ENCODE measurements around the gene VDAC2. TPM values are rescaled to one million over a fixed set of nuclear protein-coding genes. Genes with fewer than 3 reads are reported as not detected.

Gene VDAC2
- total and polyA plus RNA-seq, 2 donors (not counting 1 experiment from before 2014, with no cell fraction given) = 49.2 to 83.6 TPM

GRCh38 chr10:75165684-75166622, 44.6 kb upstream of the VDAC2 start:
- Histone ChIP-seq H3K36me3 (replicated peaks in 1 of 2; ENCODE audit: control extremely low read depth in 1 of 2, control insufficient read depth in 1 of 2, extremely low read depth in 1 of 2, insufficient read depth in 2 of 2, low read length in 1 of 2) (peaks cover 2 to 11% of the 10 kb centered on the region in 2 experiments), H3K27ac (ENCODE audit: low read length in 2 of 2) (peak overlapping the region in 1 of 2 donors; percentile 31), H3K4me1 (ENCODE audit: control insufficient read depth in 2 of 2, insufficient read depth in 2 of 2, low read length in 2 of 2) (peaks cover 11 to 16% of the 10 kb centered on the region in 2 donors), H3K9me3 (ENCODE audit: control extremely low read depth in 1 of 3, control insufficient read depth in 2 of 3, insufficient read depth in 1 of 3, low read length in 2 of 3) (no peaks in the 10 kb centered on the region), H2AFZ (ENCODE audit: insufficient read depth, low read depth, low read length, poor library complexity, severe bottlenecking) (no peak overlapping the region), H3K27me3 (replicated peaks in 1 of 4; ENCODE audit: control extremely low read depth in 1 of 4, control insufficient read depth in 3 of 4, insufficient read depth in 4 of 4, low read length in 3 of 4) (no peaks in the 10 kb centered on the region), H4K20me1 (ENCODE audit: control insufficient read depth, insufficient read depth, low read length, poor library complexity, severe bottlenecking) (peaks cover 44% of the 10 kb centered on the region), H3K4me3 (ENCODE audit: control extremely low read depth in 1 of 5, extremely low read depth in 1 of 5, insufficient read depth in 1 of 5, low read depth in 2 of 5, low read length in 4 of 5) (no peak overlapping the region), H3K9ac (ENCODE audit: low read length) (no peak overlapping the region), H3K79me2 (ENCODE audit: control insufficient read depth, insufficient read depth, low read length) (peaks cover 54% of the 10 kb centered on the region), H3K4me2 (replicated peaks; ENCODE audit: low read depth, low read length, poor library complexity, severe bottlenecking) (peak overlapping the region; percentile 3)
- peak overlapping the region; percentile 71 for H3K27ac Mint-ChIP-seq
- no peaks in the 10 kb centered on the region for H3K9me3 Mint-ChIP-seq (ENCODE audit: insufficient read depth)
- POLR2A ChIA-PET = interaction anchor here (0.5 to 0.7 kb wide), 3 partner anchors 11 to 38 kb away, joined by 3 to 6 read pairs (median 4); no protein-coding TSS in a partner anchor
- intact Hi-C loops (cut with micrococcal nuclease) = no loop called here
- WGBS (ENCODE audit: insufficient coverage) = no CpG with 5 or more reads among the region's 2 CpGs
- peak; percentile 33 for DNase-seq
- CTCF ChIA-PET = interaction anchor here (0.6 to 1.1 kb wide), 2 partner anchors 71 to 1995 kb away, joined by 3 read pairs; no protein-coding TSS in a partner anchor
- peak; percentile 70 for ATAC-seq (ENCODE audit: low read depth)
- no peaks in the 10 kb centered on the region for H3K27me3 Mint-ChIP-seq
- peaks cover 26% of the 10 kb centered on the region for H3K4me1 Mint-ChIP-seq
- TF ChIP-seq EZH2 (IDR thresholded peaks at IDR 0.05; ENCODE audit: borderline replicate concordance, insufficient read depth, low read depth, low read length, poor library complexity, severe bottlenecking) (no peak), CTCF (IDR thresholded peaks at IDR 0.05) (no peak)
- no peak overlapping the region for H3K4me3 Mint-ChIP-seq

- no peak for ATAC-seq (ENCODE audit: low read depth)
- Mint-ChIP-seq H3K27me3 (no peaks in the 10 kb centered on the region), H3K9me3 (ENCODE audit: insufficient read depth) (no peaks in the 10 kb centered on the region), H3K4me3 (no peak overlapping the region), H3K4me1 (peaks cover 20% of the 10 kb centered on the region), H3K27ac (peak overlapping the region; percentile 71)
- no peak overlapping the region for H2AFZ ChIP-seq (ENCODE audit: insufficient read depth, low read depth, low read length, poor library complexity, severe bottlenecking)
- no CpG with 5 or more reads among the region's 1 CpG for WGBS (ENCODE audit: insufficient coverage)
- CTCF ChIA-PET = interaction anchor here (0.6 to 1.1 kb wide), 2 partner anchors 70 to 1996 kb away, joined by 3 read pairs; no protein-coding TSS in a partner anchor
- H4K20me1 ChIP-seq (ENCODE audit: control insufficient read depth, insufficient read depth, low read length, poor library complexity, severe bottlenecking) = peaks cover 38% of the 10 kb centered on the region
- TF ChIP-seq CTCF (IDR thresholded peaks at IDR 0.05) = no peak
- no peak for TF ChIP-seq EZH2 (IDR thresholded peaks at IDR 0.05; ENCODE audit: borderline replicate concordance, insufficient read depth, low read depth, low read length, poor library complexity, severe bottlenecking)
- H3K4me1 ChIP-seq (ENCODE audit: control insufficient read depth in 2 of 2, insufficient read depth in 2 of 2, low read length in 2 of 2) = peaks cover 10 to 11% of the 10 kb centered on the region in 2 donors
- H3K27me3 ChIP-seq (replicated peaks in 1 of 4; ENCODE audit: control extremely low read depth in 1 of 4, control insufficient read depth in 3 of 4, insufficient read depth in 4 of 4, low read length in 3 of 4) = no peaks in the 10 kb centered on the region
- intact Hi-C loops (cut with micrococcal nuclease) = no loop called here
- H3K36me3 ChIP-seq (replicated peaks in 1 of 2; ENCODE audit: control extremely low read depth in 1 of 2, control insufficient read depth in 1 of 2, extremely low read depth in 1 of 2, insufficient read depth in 2 of 2, low read length in 1 of 2) = peaks cover 2 to 11% of the 10 kb centered on the region in 2 experiments
- H3K9me3 ChIP-seq (ENCODE audit: control extremely low read depth in 1 of 3, control insufficient read depth in 2 of 3, insufficient read depth in 1 of 3, low read length in 2 of 3) = no peaks in the 10 kb centered on the region
- no peak overlapping the region for H3K9ac ChIP-seq (ENCODE audit: low read length)
- POLR2A ChIA-PET = interaction anchor here (0.5 to 0.7 kb wide), 2 partner anchors 31 to 38 kb away, joined by 4 to 6 read pairs; no protein-coding TSS in a partner anchor
- DNase-seq = no peak
- H3K27ac ChIP-seq (ENCODE audit: low read length in 2 of 2) = peak overlapping the region in 1 of 2 donors; percentile 31
- H3K79me2 ChIP-seq (ENCODE audit: control insufficient read depth, insufficient read depth, low read length) = peaks cover 53% of the 10 kb centered on the region
- no peak overlapping the region for H3K4me3 ChIP-seq (ENCODE audit: control extremely low read depth in 1 of 5, extremely low read depth in 1 of 5, insufficient read depth in 1 of 5, low read depth in 2 of 5, low read length in 4 of 5)
- H3K4me2 ChIP-seq (replicated peaks; ENCODE audit: low read depth, low read length, poor library complexity, severe bottlenecking) = peak overlapping the region; percentile 3
These were observed 44.0 kb upstream of the VDAC2 start for GRCh38 chr10:75166623-75166972.

Data from B cell (primary cell).